ENCODE measurements around the gene MRPL12.
A peak's percentile ranks its signal among the peaks of the same experiment; 100 is the strongest.

MRPL12 gene

GRCh38 chr17:81691608-81692007, 11.6 kb upstream of the MRPL12 start:
- peaks cover 54% of the 10 kb centered on the region for H3K79me2 ChIP-seq (ENCODE audit: control insufficient read depth, insufficient read depth, low read length, unreplicated experiment)
- peaks cover 38% of the 10 kb centered on the region; the same call in 1 of the 2 replicates for H3K36me3 ChIP-seq (ENCODE audit: insufficient read depth, low read length)
- no peak overlapping the region for H3K4me3 ChIP-seq (ENCODE audit: low read depth, low read length)
- H2AFZ ChIP-seq (ENCODE audit: low read length, unreplicated experiment) = no peak overlapping the region
- H3K27me3 ChIP-seq (ENCODE audit: insufficient read depth, low read length) = no peaks in the 10 kb centered on the region
- no peak overlapping the region for H3K27ac ChIP-seq (ENCODE audit: low read depth, low read length)
- no peaks in the 10 kb centered on the region for H3K4me1 ChIP-seq (ENCODE audit: control insufficient read depth, insufficient read depth, low read length, unreplicated experiment)

GRCh38 chr17:81693509-81694210, 9.5 kb upstream of the MRPL12 start:
- peaks cover 33% of the 10 kb centered on the region; the same call in 1 of the 2 replicates for H3K36me3 ChIP-seq (ENCODE audit: insufficient read depth, low read length)
- no peaks in the 10 kb centered on the region for H3K27me3 ChIP-seq (ENCODE audit: insufficient read depth, low read length)
- H3K79me2 ChIP-seq (ENCODE audit: control insufficient read depth, insufficient read depth, low read length, unreplicated experiment) = peaks cover 39% of the 10 kb centered on the region
- H3K4me1 ChIP-seq (ENCODE audit: control insufficient read depth, insufficient read depth, low read length, unreplicated experiment) = no peaks in the 10 kb centered on the region
- no peak overlapping the region for H2AFZ ChIP-seq (ENCODE audit: low read length, unreplicated experiment)
- H3K4me3 ChIP-seq (ENCODE audit: low read depth, low read length) = no peak overlapping the region
- H3K27ac ChIP-seq (ENCODE audit: low read depth, low read length) = no peak overlapping the region

DNA sequence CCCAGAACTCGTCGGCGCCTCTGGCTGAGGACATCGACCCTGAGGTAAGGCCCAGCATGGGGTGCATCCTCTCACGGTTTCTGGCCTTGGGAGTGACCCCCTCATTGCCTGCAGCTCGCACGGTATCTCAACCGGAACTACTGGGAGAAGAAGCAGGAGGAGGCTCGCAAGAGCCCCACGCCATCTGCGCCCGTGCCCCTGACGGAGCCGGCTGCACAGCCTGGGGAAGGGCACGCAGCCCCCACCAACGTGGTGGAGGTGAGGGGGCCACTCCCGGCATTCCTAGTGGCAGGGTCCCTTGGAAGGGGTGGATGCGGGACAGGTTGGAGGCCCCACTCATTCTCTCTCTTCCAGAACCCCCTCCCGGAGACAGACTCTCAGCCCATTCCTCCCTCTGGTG, 8.4 kb upstream of the MRPL12 start:
- no peak overlapping the region for H3K27ac ChIP-seq (ENCODE audit: low read depth, low read length)
- H2AFZ ChIP-seq (ENCODE audit: low read length, unreplicated experiment) = no peak overlapping the region
- no peak overlapping the region for H3K4me3 ChIP-seq (ENCODE audit: low read depth, low read length)
- H3K27me3 ChIP-seq (ENCODE audit: insufficient read depth, low read length) = no peaks in the 10 kb centered on the region
- peaks cover 33% of the 10 kb centered on the region for H3K79me2 ChIP-seq (ENCODE audit: control insufficient read depth, insufficient read depth, low read length, unreplicated experiment)
- peaks cover 36% of the 10 kb centered on the region; the same call in 1 of the 2 replicates for H3K36me3 ChIP-seq (ENCODE audit: insufficient read depth, low read length)
- no peaks in the 10 kb centered on the region for H3K4me1 ChIP-seq (ENCODE audit: control insufficient read depth, insufficient read depth, low read length, unreplicated experiment)

DNA sequence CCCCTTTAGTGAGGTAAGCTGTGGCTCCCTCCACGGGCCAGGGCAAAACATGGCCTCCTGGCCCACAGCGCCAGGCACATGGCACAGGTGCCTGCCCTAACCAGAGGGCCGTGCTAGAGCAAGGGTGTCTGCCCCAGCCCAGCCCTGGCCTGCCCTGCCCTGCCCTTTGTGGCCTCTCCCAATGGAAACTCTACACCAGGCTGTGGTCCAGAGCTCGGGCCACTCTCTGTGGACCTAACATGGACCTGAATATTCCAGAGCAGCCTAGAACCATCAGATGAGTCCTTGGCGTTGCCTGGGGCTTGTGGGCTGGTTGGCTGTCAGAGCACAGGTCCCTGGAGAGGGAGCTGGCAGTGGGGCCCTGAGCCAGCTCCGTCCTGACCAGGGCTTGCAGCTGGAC, 8.0 kb upstream of the MRPL12 start:
- no peak overlapping the region for H3K4me3 ChIP-seq (ENCODE audit: low read depth, low read length)
- peaks cover 33% of the 10 kb centered on the region for H3K79me2 ChIP-seq (ENCODE audit: control insufficient read depth, insufficient read depth, low read length, unreplicated experiment)
- no peaks in the 10 kb centered on the region for H3K27me3 ChIP-seq (ENCODE audit: insufficient read depth, low read length)
- peaks cover 36% of the 10 kb centered on the region; the same call in 1 of the 2 replicates for H3K36me3 ChIP-seq (ENCODE audit: insufficient read depth, low read length)
- H3K4me1 ChIP-seq (ENCODE audit: control insufficient read depth, insufficient read depth, low read length, unreplicated experiment) = no peaks in the 10 kb centered on the region
- H3K27ac ChIP-seq (ENCODE audit: low read depth, low read length) = no peak overlapping the region
- H2AFZ ChIP-seq (ENCODE audit: low read length, unreplicated experiment) = no peak overlapping the region

DNA sequence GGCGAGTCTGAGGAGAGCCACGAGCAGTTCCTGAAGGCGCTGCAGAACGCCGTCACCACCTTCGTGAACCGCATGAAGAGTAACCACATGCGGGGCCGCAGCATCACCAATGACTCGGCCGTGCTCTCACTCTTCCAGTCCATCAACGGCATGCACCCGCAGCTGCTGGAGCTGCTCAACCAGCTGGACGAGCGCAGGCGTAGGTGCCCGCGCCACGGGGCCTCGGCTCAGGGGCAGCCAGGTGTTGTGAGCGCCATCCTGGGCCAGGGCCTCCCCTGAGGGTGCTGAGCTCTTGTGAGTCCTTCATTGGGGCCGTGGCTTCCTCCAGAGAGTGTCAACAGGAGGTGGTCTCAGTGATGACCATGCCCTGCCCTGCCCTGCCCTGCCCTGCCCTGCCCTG, 7.4 kb upstream of the MRPL12 start:
- peaks cover 34% of the 10 kb centered on the region; the same call in 1 of the 2 replicates for H3K36me3 ChIP-seq (ENCODE audit: insufficient read depth, low read length)

GRCh38 chr17:81696218-81696941, 6.8 kb upstream of the MRPL12 start:
- Histone ChIP-seq H3K27ac (ENCODE audit: low read depth, low read length) (no peak overlapping the region), H2AFZ (ENCODE audit: low read length, unreplicated experiment) (no peak overlapping the region), H3K79me2 (ENCODE audit: control insufficient read depth, insufficient read depth, low read length, unreplicated experiment) (peaks cover 37% of the 10 kb centered on the region), H3K36me3 (ENCODE audit: insufficient read depth, low read length) (peaks cover 35% of the 10 kb centered on the region; the same call in 1 of the 2 replicates), H3K4me1 (ENCODE audit: control insufficient read depth, insufficient read depth, low read length, unreplicated experiment) (peaks cover 9% of the 10 kb centered on the region), H3K27me3 (ENCODE audit: insufficient read depth, low read length) (no peaks in the 10 kb centered on the region), H3K4me3 (ENCODE audit: low read depth, low read length) (no peak overlapping the region)

More for the DNA sequence above, 7.4 kb upstream of the MRPL12 start:
- peaks cover 3% of the 10 kb centered on the region for H3K4me1 ChIP-seq (ENCODE audit: control insufficient read depth, insufficient read depth, low read length, unreplicated experiment)
- no peaks in the 10 kb centered on the region for H3K27me3 ChIP-seq (ENCODE audit: insufficient read depth, low read length)
- no peak overlapping the region for H2AFZ ChIP-seq (ENCODE audit: low read length, unreplicated experiment)
- peaks cover 36% of the 10 kb centered on the region for H3K79me2 ChIP-seq (ENCODE audit: control insufficient read depth, insufficient read depth, low read length, unreplicated experiment)
- H3K27ac ChIP-seq (ENCODE audit: low read depth, low read length) = no peak overlapping the region
- no peak overlapping the region for H3K4me3 ChIP-seq (ENCODE audit: low read depth, low read length)

DNA sequence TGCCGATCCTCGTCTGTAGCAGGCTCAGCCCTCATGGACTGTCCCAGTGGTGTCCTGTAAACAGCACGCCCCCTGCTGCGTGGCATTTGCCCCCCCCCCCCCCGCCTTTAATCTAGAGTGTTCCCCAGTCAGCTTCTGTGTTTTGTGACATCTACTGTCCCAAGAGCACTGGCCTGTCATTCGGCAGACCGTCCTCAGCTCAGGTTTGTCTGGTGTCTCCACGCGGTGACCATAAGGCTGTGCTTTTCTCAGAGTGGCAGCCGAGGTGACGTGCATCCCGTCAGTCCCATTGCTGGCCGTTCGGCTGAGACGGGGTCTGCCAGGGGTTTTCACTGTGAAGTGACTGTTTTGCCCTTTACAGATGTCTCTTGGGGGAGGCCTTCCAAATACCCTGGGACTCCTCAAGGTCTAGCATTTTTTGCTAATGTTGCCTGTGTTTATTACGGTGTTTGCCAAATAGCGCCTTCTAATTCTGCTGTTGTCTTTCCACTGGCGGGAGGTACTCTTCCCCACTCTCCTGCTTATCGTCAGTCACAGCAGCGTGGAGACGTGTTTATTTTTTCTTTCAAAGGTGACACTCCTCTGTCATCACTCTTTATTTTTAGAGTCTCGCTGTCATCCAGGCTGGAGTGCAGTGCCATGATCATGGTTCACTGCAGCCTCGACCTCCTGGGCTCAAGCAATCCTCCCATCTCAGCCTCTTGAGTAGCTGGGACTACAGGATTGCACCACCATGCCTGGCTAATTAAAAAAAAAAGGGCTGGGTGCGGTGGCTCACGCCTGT, 5.7 kb upstream of the MRPL12 start:
- Histone ChIP-seq H3K36me3 (ENCODE audit: insufficient read depth, low read length) (peaks cover 31% of the 10 kb centered on the region; the same call in 1 of the 2 replicates), H3K27me3 (ENCODE audit: insufficient read depth, low read length) (no peaks in the 10 kb centered on the region), H3K27ac (ENCODE audit: low read depth, low read length) (no peak overlapping the region), H2AFZ (ENCODE audit: low read length, unreplicated experiment) (no peak overlapping the region), H3K4me3 (ENCODE audit: low read depth, low read length) (no peak overlapping the region), H3K4me1 (ENCODE audit: control insufficient read depth, insufficient read depth, low read length, unreplicated experiment) (peaks cover 18% of the 10 kb centered on the region), H3K79me2 (ENCODE audit: control insufficient read depth, insufficient read depth, low read length, unreplicated experiment) (peaks cover 39% of the 10 kb centered on the region)

DNA sequence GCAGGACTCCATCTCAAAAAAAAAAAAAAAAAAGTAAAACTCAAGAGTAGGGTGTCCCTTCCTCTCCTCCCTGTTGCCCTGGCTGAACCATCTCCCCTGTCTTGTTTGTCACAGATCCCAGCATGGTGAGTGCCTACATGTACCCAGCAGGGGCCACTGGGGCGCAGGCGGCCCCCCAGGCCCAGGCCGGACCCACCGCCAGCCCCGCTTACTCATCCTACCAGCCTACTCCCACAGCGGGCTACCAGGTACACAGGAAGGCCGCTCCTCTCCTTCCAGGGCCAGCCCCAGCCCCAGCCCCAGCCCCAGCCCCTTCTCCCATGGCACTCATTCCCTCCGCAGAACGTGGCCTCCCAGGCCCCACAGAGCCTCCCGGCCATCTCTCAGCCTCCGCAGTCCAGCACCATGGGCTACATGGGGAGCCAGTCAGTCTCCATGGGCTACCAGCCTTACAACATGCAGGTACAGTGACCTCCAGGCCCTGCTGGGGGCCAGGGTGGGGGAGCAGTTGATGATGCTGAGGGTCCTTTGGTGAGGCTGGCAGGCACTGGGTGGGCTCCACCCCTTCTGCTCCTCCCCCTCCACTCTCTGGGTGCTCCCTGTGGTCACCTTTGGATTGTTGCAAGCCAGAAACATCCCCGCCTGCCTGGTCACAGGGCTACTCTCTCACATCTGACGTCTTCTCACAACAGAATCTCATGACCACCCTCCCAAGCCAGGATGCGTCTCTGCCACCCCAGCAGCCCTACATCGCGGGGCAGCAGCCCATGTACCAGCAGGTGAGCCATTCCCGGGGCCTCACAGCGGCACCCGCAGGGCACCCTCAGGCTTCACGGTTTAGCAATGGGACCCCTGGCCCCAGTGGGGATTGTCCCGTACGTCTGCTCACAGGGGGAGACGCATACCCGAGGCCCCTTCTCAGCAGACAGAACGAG, 2.5 kb upstream of the MRPL12 start:
- Histone ChIP-seq H2AFZ (ENCODE audit: low read length, unreplicated experiment) (no peak overlapping the region), H3K36me3 (ENCODE audit: insufficient read depth, low read length) (peaks cover 29% of the 10 kb centered on the region; the same call in 1 of the 2 replicates), H3K4me1 (ENCODE audit: control insufficient read depth, insufficient read depth, low read length, unreplicated experiment) (peaks cover 24% of the 10 kb centered on the region), H3K27me3 (ENCODE audit: insufficient read depth, low read length) (no peaks in the 10 kb centered on the region), H3K4me3 (ENCODE audit: low read depth, low read length) (peak overlapping the region; percentile 86; the same call in 1 of the 2 replicates), H3K79me2 (ENCODE audit: control insufficient read depth, insufficient read depth, low read length, unreplicated experiment) (peaks cover 50% of the 10 kb centered on the region), H3K27ac (ENCODE audit: low read depth, low read length) (no peak overlapping the region)

- Histone ChIP-seq H3K27ac (ENCODE audit: low read depth, low read length) (peak overlapping the region; percentile 23; the same call in 1 of the 2 replicates), H2AFZ (ENCODE audit: low read length, unreplicated experiment) (no peak overlapping the region), H3K4me1 (ENCODE audit: control insufficient read depth, insufficient read depth, low read length, unreplicated experiment) (peaks cover 24% of the 10 kb centered on the region), H3K4me3 (ENCODE audit: low read depth, low read length) (peak overlapping the region; percentile 86), H3K79me2 (ENCODE audit: control insufficient read depth, insufficient read depth, low read length, unreplicated experiment) (peaks cover 47% of the 10 kb centered on the region), H3K36me3 (ENCODE audit: insufficient read depth, low read length) (peaks cover 26% of the 10 kb centered on the region; the same call in 1 of the 2 replicates), H3K27me3 (ENCODE audit: insufficient read depth, low read length) (no peaks in the 10 kb centered on the region)
These were observed 1.7 kb upstream of the MRPL12 start for GRCh38 chr17:81701288-81702071.

Data from ACC112 (cell line).